Astrocyte (in vitro differentiated cells and primary cell): ENCODE results near the gene ABCG2. TPM values are rescaled to one million over a fixed set of nuclear protein-coding genes. Genes with fewer than 3 reads are reported as not detected.

Experiments used
- DNase-seq: peaks from one replicate; pipeline ENCODE4 v3.0.0-alpha.2; 2010; ENCODE audit warnings: low read depth
- FAIRE-seq: peaks from 2 replicates; lab custom pipeline; 2011; peaks lifted over from hg19 to GRCh38; lab: Jason Lieb, UNC
- H2AFZ ChIP-seq: 2 replicates; pipeline ENCODE4 v1.6.0; 2012; ENCODE audit warnings: low read depth, low read length, inconsistent platforms
- H3K27ac ChIP-seq: 2 replicates; pipeline ENCODE4 v1.5.1; 2011; ENCODE audit warnings: low read depth, low read length, inconsistent platforms
- H3K27me3 ChIP-seq: 2 replicates; pipeline ENCODE4 v1.6.0; 2011; ENCODE audit warnings: low read length, inconsistent platforms; ENCODE audit not compliant: insufficient read depth
- H3K36me3 ChIP-seq: 2 replicates; pipeline ENCODE4 v1.5.1; 2011; ENCODE audit warnings: low read length, inconsistent platforms; ENCODE audit not compliant: insufficient read depth
- H3K4me1 ChIP-seq: 2 replicates; pipeline ENCODE4 v1.5.1; 2011; ENCODE audit warnings: low read length, inconsistent platforms; ENCODE audit not compliant: insufficient read depth
- H3K4me2 ChIP-seq: 2 replicates; pipeline ENCODE4 v1.6.0; 2012; ENCODE audit warnings: low read length, inconsistent platforms
- H3K4me3 ChIP-seq: 2 replicates; pipeline ENCODE4 v1.5.1; 2011; ENCODE audit warnings: low read depth, mild to moderate bottlenecking, low read length, inconsistent platforms; ENCODE audit not compliant: insufficient read depth
- H3K79me2 ChIP-seq: 2 replicates; pipeline ENCODE4 v1.6.0; 2012; ENCODE audit warnings: mild to moderate bottlenecking, low read length, inconsistent platforms; ENCODE audit not compliant: insufficient read depth
- H3K9ac ChIP-seq: 2 replicates; pipeline ENCODE4 v1.6.0; 2012; ENCODE audit warnings: mild to moderate bottlenecking, low read length, inconsistent platforms
- H3K9me3 ChIP-seq: 2 replicates; pipeline ENCODE4 v1.5.1; 2012; ENCODE audit warnings: low read depth, mild to moderate bottlenecking, low read length, inconsistent platforms; ENCODE audit not compliant: insufficient read depth
- H4K20me1 ChIP-seq: 2 replicates; pipeline ENCODE4 v1.6.0; 2012; ENCODE audit warnings: low read length, inconsistent platforms; ENCODE audit not compliant: insufficient read depth
- H3K27ac Mint-ChIP-seq: one replicate; pipeline ENCODE4 v1.8.0; 2021; ENCODE audit warnings: mild to moderate bottlenecking, mixed read lengths; ENCODE audit not compliant: unreplicated experiment
- H3K27me3 Mint-ChIP-seq: one replicate; pipeline ENCODE4 v1.8.0; 2021; ENCODE audit warnings: low read depth, mixed read lengths; ENCODE audit not compliant: unreplicated experiment
- H3K36me3 Mint-ChIP-seq: one replicate; pipeline ENCODE4 v1.8.0; 2021; ENCODE audit warnings: low read depth, mixed read lengths; ENCODE audit not compliant: unreplicated experiment
- H3K4me1 Mint-ChIP-seq: one replicate; pipeline ENCODE4 v1.8.0; 2021; ENCODE audit warnings: low read depth, mixed read lengths; ENCODE audit not compliant: unreplicated experiment
- H3K4me3 Mint-ChIP-seq: one replicate; pipeline ENCODE4 v1.8.0; 2021; ENCODE audit warnings: mild to moderate bottlenecking, moderate library complexity, mixed read lengths; ENCODE audit not compliant: unreplicated experiment
- H3K9me3 Mint-ChIP-seq: one replicate; pipeline ENCODE4 v1.8.0; 2021; ENCODE audit warnings: mild to moderate bottlenecking, mixed read lengths; ENCODE audit not compliant: unreplicated experiment
- EZH2 ChIP-seq: IDR thresholded peaks from 2 replicates; pipeline ENCODE4 v1.6.1; 2012; ENCODE audit warnings: mild to moderate bottlenecking, low read length, inconsistent platforms; ENCODE audit not compliant: insufficient read depth
- total RNA-seq: library from RNA; stranded (reverse); gene quantifications from 2 replicates; pipeline ENCODE4 v1.2.1, GENCODE V29; 2021
- TF ChIP-seq, protein P1 (sequence below): IDR thresholded peaks from 2 replicates; pipeline ENCODE4 v1.5.1; 2011; ENCODE audit warnings: low read depth, mild to moderate bottlenecking, inconsistent platforms, low read length, moderate library complexity; ENCODE audit not compliant: insufficient read depth

ABCG2 gene
- total RNA-seq, 1 donor from 2014 or later, result 2.5 TPM

DNA sequence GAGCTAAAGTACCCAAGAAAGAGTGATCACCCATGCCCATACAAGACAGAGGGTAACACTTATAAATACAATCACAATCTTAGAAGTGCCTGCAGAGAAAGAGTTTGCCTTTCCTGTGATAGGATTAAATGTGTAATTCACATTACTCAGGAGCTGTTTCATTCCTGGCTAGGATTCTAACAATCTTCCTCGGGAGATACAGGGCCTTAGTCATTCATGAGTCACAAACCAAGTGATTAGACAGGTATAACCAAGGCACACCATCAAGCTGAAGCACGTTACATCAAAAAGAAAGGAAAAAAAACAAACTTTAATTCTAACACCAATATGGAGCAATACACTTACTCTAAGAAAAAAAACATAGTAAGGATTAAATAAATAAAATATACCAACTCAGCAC is 14.9 kb downstream of the ABCG2 start:
- Histone ChIP-seq H3K27me3 (peaks cover 8% of the 10 kb centered on the region), H3K27ac (peak overlapping the region; percentile 1), H3K4me2 (peak overlapping the region; percentile 29), H4K20me1 (no peaks in the 10 kb centered on the region), H3K79me2 (no peaks in the 10 kb centered on the region), H3K4me1 (peaks cover 6% of the 10 kb centered on the region), H3K4me3 (no peak overlapping the region), H3K36me3 (no peaks in the 10 kb centered on the region), H3K9me3 (no peaks in the 10 kb centered on the region), H3K9ac (no peak overlapping the region), H2AFZ (no peak overlapping the region)
- DNase-seq (peak; percentile 86), FAIRE-seq (peak; percentile 50)
- no peaks in the 10 kb centered on the region for H3K27me3 Mint-ChIP-seq
- H3K4me3 Mint-ChIP-seq, result no peak overlapping the region
- H3K9me3 Mint-ChIP-seq, result no peaks in the 10 kb centered on the region
- TF ChIP-seq, protein P1, sequence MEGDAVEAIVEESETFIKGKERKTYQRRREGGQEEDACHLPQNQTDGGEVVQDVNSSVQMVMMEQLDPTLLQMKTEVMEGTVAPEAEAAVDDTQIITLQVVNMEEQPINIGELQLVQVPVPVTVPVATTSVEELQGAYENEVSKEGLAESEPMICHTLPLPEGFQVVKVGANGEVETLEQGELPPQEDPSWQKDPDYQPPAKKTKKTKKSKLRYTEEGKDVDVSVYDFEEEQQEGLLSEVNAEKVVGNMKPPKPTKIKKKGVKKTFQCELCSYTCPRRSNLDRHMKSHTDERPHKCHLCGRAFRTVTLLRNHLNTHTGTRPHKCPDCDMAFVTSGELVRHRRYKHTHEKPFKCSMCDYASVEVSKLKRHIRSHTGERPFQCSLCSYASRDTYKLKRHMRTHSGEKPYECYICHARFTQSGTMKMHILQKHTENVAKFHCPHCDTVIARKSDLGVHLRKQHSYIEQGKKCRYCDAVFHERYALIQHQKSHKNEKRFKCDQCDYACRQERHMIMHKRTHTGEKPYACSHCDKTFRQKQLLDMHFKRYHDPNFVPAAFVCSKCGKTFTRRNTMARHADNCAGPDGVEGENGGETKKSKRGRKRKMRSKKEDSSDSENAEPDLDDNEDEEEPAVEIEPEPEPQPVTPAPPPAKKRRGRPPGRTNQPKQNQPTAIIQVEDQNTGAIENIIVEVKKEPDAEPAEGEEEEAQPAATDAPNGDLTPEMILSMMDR, result no peak
- no peak for TF ChIP-seq EZH2
- H3K27ac Mint-ChIP-seq, result no peak overlapping the region
- H3K36me3 Mint-ChIP-seq, result no peaks in the 10 kb centered on the region
- H3K4me1 Mint-ChIP-seq, result peaks cover 21% of the 10 kb centered on the region

DNA sequence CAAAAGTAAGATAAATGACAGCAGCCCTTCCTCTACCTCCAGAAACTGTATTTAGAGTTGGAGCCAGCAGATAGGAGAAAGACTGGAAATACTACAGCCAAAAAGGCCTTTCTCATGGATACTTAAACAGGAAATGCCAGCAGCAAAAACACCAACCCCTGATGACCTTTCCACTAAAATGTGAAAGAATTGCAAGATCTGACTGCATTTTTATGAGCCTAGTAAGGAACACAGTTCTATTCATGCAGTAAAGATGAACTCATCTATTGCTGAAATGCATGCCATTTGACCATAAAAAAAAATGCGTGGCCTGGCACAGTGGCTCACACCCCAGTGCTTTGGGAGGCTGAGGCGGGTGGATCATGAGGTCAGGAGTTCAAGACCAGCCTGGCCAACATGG is 19.9 kb downstream of the ABCG2 start:
- H4K20me1 ChIP-seq, result no peaks in the 10 kb centered on the region
- Mint-ChIP-seq H3K9me3 (no peaks in the 10 kb centered on the region), H3K4me3 (no peak overlapping the region), H3K27me3 (no peaks in the 10 kb centered on the region), H3K36me3 (no peaks in the 10 kb centered on the region), H3K4me1 (peaks cover 24% of the 10 kb centered on the region), H3K27ac (peak overlapping the region; percentile 0)
- H3K9ac ChIP-seq, result no peak overlapping the region
- H3K79me2 ChIP-seq, result no peaks in the 10 kb centered on the region
- H3K4me1 ChIP-seq, result peaks cover 6% of the 10 kb centered on the region
- FAIRE-seq (peak; percentile 20), DNase-seq (peak; percentile 77)
- no peak overlapping the region for H3K27ac ChIP-seq
- TF ChIP-seq EZH2, result no peak
- TF ChIP-seq, protein P1, result no peak
- H3K36me3 ChIP-seq, result no peaks in the 10 kb centered on the region
- H3K27me3 ChIP-seq, result peaks cover 3% of the 10 kb centered on the region
- peak overlapping the region; percentile 5 for H3K4me2 ChIP-seq
- no peak overlapping the region for H2AFZ ChIP-seq
- H3K9me3 ChIP-seq, result no peaks in the 10 kb centered on the region
- no peak overlapping the region for H3K4me3 ChIP-seq

DNA sequence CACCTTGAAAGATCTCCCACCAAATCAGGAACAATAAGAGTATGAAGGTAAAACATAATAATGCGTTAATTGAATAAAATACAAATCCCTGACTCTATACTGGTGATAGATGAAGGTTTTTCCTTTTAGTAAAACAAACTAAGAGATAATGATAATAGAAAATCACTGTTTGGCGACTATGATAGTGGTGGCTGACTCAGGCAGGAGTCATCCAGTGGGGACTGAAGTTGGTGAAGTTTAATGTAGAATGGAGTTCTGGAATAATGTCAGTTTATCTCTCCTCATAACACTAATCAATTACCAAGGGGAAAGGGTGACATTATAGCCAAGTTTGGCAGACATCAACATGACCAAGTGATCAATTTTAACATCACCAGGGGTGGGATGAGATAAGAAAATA is 21.3 kb downstream of the ABCG2 start:
- H3K9me3 Mint-ChIP-seq, result no peaks in the 10 kb centered on the region
- peaks cover 18% of the 10 kb centered on the region for H3K4me1 Mint-ChIP-seq

More for the DNA sequence above, 21.3 kb downstream of the ABCG2 start:
- H3K36me3 ChIP-seq, result no peaks in the 10 kb centered on the region
- no peak overlapping the region for H3K9ac ChIP-seq
- H2AFZ ChIP-seq, result no peak overlapping the region
- no peak overlapping the region for H3K27ac ChIP-seq
- H3K4me3 ChIP-seq, result no peak overlapping the region
- H3K9me3 ChIP-seq, result no peaks in the 10 kb centered on the region
- H3K79me2 ChIP-seq, result no peaks in the 10 kb centered on the region
- peak; percentile 64 for FAIRE-seq
- TF ChIP-seq, protein P1, result no peak
- no peak for TF ChIP-seq EZH2
- H3K4me1 ChIP-seq, result no peaks in the 10 kb centered on the region
- peak overlapping the region; percentile 16 for H3K4me2 ChIP-seq
- no peak overlapping the region for H3K4me3 Mint-ChIP-seq
- H4K20me1 ChIP-seq, result no peaks in the 10 kb centered on the region
- DNase-seq, result peak; percentile 59
- no peak overlapping the region for H3K27ac Mint-ChIP-seq
- H3K27me3 Mint-ChIP-seq, result no peaks in the 10 kb centered on the region
- H3K27me3 ChIP-seq, result peaks cover 3% of the 10 kb centered on the region
- H3K36me3 Mint-ChIP-seq, result no peaks in the 10 kb centered on the region
